Endothelial cell of umbilical vein (primary cell): Measurements from ENCODE around the gene DIDO1. TPM values are rescaled to one million over a fixed set of nuclear protein-coding genes. Genes with fewer than 3 reads are reported as not detected.

ENCODE experiments used
- BruUV-seq: library from RNA; stranded (reverse); fragments of 400-500 nt; replicated peaks from 2 replicates; lab custom pipeline; 2021; lab: Mats Ljungman, UMichigan
- CTCF ChIA-PET: fragments of 300-600, 350-600 bp; sonication (Branson Sonifier 250); formaldehyde crosslinking; loops from one replicate; lab custom pipeline; 2021; ENCODE audit warnings: antibody characterized with exemption, inconsistent platforms; lab: Charles Lee
- POLR2A ChIA-PET: fragments of 300-600, 350-600 bp; sonication (Branson Sonifier 250); formaldehyde crosslinking; loops from one replicate; lab custom pipeline; 2021; ENCODE audit warnings: antibody characterized with exemption, inconsistent platforms; lab: Charles Lee
- DNase-seq: peaks from one replicate; pipeline ENCODE4 v3.0.0-alpha.2; 2011; ENCODE audit warnings: low read depth, low spot score
- FAIRE-seq: peaks from 2 replicates; lab custom pipeline; 2011; peaks lifted over from hg19 to GRCh38; lab: Jason Lieb, UNC
- H2AFZ ChIP-seq: 2 replicates; pipeline ENCODE4 v1.6.0; 2012; ENCODE audit warnings: low read depth, low read length, control low read depth, inconsistent platforms
- H3K27ac ChIP-seq: 2 replicates; pipeline ENCODE4 v1.5.1; 2011; ENCODE audit warnings: low read depth, mild to moderate bottlenecking, control low read depth, low read length, moderate library complexity; ENCODE audit not compliant: insufficient read depth
- H3K27me3 ChIP-seq, 2 experiments: 2 replicates each; pipeline versions ENCODE4 v1.6.0 to v1.6.1; 2011; ENCODE audit warnings: low read length in 2 of 2, mixed read lengths in 1 of 2; ENCODE audit not compliant: control insufficient read depth in 2 of 2, insufficient read depth in 2 of 2
- H3K36me3 ChIP-seq, 2 experiments: 2 replicates in 1 of 2; 3 replicates in 1 of 2; pipeline ENCODE4 v1.5.1; 2011; ENCODE audit warnings: low read length in 2 of 2, mild to moderate bottlenecking in 1 of 2, moderate library complexity in 1 of 2; ENCODE audit not compliant: control insufficient read depth in 2 of 2, insufficient read depth in 2 of 2; ENCODE audit errors: extremely low read depth in 1 of 2
- H3K4me1 ChIP-seq: 3 replicates; pipeline ENCODE4 v1.5.1; 2011; ENCODE audit warnings: mild to moderate bottlenecking, low read length; ENCODE audit not compliant: control insufficient read depth, insufficient read depth; ENCODE audit errors: extremely low read depth
- H3K4me2 ChIP-seq: 2 replicates; pipeline ENCODE4 v1.6.1; 2011; ENCODE audit warnings: low read length, control low read depth, mixed read lengths; ENCODE audit not compliant: insufficient read depth
- H3K4me3 ChIP-seq, 3 experiments: fragments of 200-600 bp in 1 of 3; sonication (generic), shearing (Covaris generic) in 1 of 3; replicated peaks in 1 of 3; 2 replicates each; pipeline ENCODE4 v1.5.1; 2011 to 2016; ENCODE audit warnings: control low read depth in 3 of 3, low read length in 3 of 3, mild to moderate bottlenecking in 2 of 3, inconsistent platforms in 1 of 3, low read depth in 1 of 3, moderate library complexity in 1 of 3; ENCODE audit not compliant: insufficient read depth in 1 of 3
- H3K79me2 ChIP-seq: 2 replicates; pipeline ENCODE4 v1.6.0; 2012; ENCODE audit warnings: low read length, inconsistent platforms; ENCODE audit not compliant: control insufficient read depth, insufficient read depth
- H3K9ac ChIP-seq: replicated peaks from 2 replicates; pipeline ENCODE3; 2011; ENCODE audit warnings: low read length, control low read depth; ENCODE audit not compliant: insufficient read depth; ENCODE audit errors: extremely low read depth
- H3K9me1 ChIP-seq: replicated peaks from 3 replicates; pipeline ENCODE4 v1.6.0; 2011; ENCODE audit warnings: mild to moderate bottlenecking, low read length; ENCODE audit not compliant: control insufficient read depth, insufficient read depth; ENCODE audit errors: extremely low read depth
- H3K9me3 ChIP-seq: replicated peaks from 2 replicates; pipeline ENCODE4 v1.5.1; 2012; ENCODE audit warnings: low read length, inconsistent platforms; ENCODE audit not compliant: control insufficient read depth, insufficient read depth
- H4K20me1 ChIP-seq: replicated peaks from 2 replicates; pipeline ENCODE3; 2011; ENCODE audit warnings: mild to moderate bottlenecking, low read length; ENCODE audit not compliant: control insufficient read depth, insufficient read depth; ENCODE audit errors: extremely low read depth
- EZH2 ChIP-seq: IDR thresholded peaks from 2 replicates; pipeline ENCODE4 v1.6.1; 2012; ENCODE audit warnings: borderline replicate concordance, low read depth, mild to moderate bottlenecking, moderate library complexity, low read length, inconsistent platforms; ENCODE audit not compliant: severe bottlenecking
- FOS ChIP-seq: IDR thresholded peaks from 2 replicates; pipeline ENCODE4 v1.6.1; 2011; ENCODE audit warnings: mild to moderate bottlenecking, low read length, moderate library complexity, borderline replicate concordance; ENCODE audit not compliant: insufficient read depth
- JUN ChIP-seq: IDR thresholded peaks from 2 replicates; pipeline ENCODE4 v1.6.1; 2011; ENCODE audit warnings: borderline replicate concordance, low read depth; ENCODE audit not compliant: insufficient read length, insufficient read depth
- MYC ChIP-seq: IDR thresholded peaks from one replicate; pipeline ENCODE4 v1.6.1; 2011; ENCODE audit warnings: mild to moderate bottlenecking, low read depth, low read length
- dilution Hi-C: fragments of 300-500 bp; cut with MboI; formaldehyde crosslinking; loops from one replicate; pipeline ENCODE4 v1.15.0; 2019; ENCODE audit warnings: low sequenced_read_pairs; ENCODE audit not compliant: extremely low pct_ligation_motif_present
- intact Hi-C: fragments of 100-400 bp; cut with micrococcal nuclease; formaldehyde crosslinking; loops from one replicate; pipeline ENCODE4 v1.10.0; 2022
- polyA plus RNA-seq, 4 experiments: library from polyadenylated mRNA; depleted of rRNA in 3 of 4; stranded (reverse) in 3 of 4; unstranded in 1 of 4; fragments of >200 nt; gene quantifications; 2 replicates each; pipeline versions ENCODE4 v1.2.1 to v1.2.3, GENCODE V29; 2011 to 2012; ENCODE audit warnings: missing spikeins in 1 of 4
- total RNA-seq: library from RNA; stranded (reverse); gene quantifications from 2 replicates; pipeline ENCODE4 v1.2.3, GENCODE V29; 2021
- TF ChIP-seq, protein P1 (sequence below): IDR thresholded peaks from 2 replicates; pipeline ENCODE4 v1.6.1; 2011; ENCODE audit not compliant: insufficient read depth, insufficient read length
- TF ChIP-seq, protein P2 (sequence below), 2 donors: IDR thresholded peaks; 1 replicate in 1 of 2; 2 replicates in 1 of 2; pipeline ENCODE4 v1.5.1; 2011; ENCODE audit warnings: low read length in 2 of 2, mild to moderate bottlenecking in 2 of 2, moderate library complexity in 2 of 2, control low read depth in 1 of 2, inconsistent platforms in 1 of 2, low read depth in 1 of 2; ENCODE audit not compliant: insufficient read depth in 1 of 2; ENCODE audit errors: extremely low read depth in 1 of 2

Gene DIDO1
- total and polyA plus RNA-seq, 2 donors (not counting 3 experiments of a cell fraction or from before 2014, with no cell fraction given), result 22.1 to 51.2 TPM

DNA sequence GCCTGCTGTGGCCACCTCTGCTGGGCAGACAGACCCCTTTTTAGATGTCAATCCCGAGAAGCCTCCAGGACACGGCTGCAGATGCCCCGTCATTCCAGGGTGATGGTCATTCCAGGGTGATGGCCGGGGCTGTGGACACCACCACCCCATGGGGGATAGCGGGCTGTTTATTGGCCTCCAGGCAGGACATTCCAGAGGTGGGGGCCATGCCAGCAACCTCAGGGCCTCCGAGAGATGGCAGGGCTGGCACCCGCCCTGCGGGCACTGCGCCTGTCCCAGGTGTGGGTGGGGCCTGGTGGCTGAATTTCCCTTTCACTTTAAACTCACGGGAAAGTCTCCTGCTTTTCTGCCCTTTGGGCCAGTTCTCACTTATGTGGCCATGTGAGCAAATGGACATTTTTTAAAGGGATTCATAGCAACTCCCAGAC, 94.9 kb downstream of the DIDO1 start:
- no peaks in the 10 kb centered on the region for H3K9me1 ChIP-seq
- no peaks in the 10 kb centered on the region for H3K36me3 ChIP-seq
- H2AFZ ChIP-seq, result no peak overlapping the region
- no peaks in the 10 kb centered on the region for H4K20me1 ChIP-seq
- H3K27ac ChIP-seq, result no peak overlapping the region
- H3K9me3 ChIP-seq, result no peaks in the 10 kb centered on the region
- BruUV-seq, result no TSS peak
- H3K79me2 ChIP-seq, result no peaks in the 10 kb centered on the region
- no peak for TF ChIP-seq EZH2
- no peak for TF ChIP-seq FOS
- no peak for TF ChIP-seq JUN
- no peak for TF ChIP-seq MYC
- TF ChIP-seq, protein P1, sequence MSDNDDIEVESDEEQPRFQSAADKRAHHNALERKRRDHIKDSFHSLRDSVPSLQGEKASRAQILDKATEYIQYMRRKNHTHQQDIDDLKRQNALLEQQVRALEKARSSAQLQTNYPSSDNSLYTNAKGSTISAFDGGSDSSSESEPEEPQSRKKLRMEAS, result no peak
- TF ChIP-seq, protein P2, sequence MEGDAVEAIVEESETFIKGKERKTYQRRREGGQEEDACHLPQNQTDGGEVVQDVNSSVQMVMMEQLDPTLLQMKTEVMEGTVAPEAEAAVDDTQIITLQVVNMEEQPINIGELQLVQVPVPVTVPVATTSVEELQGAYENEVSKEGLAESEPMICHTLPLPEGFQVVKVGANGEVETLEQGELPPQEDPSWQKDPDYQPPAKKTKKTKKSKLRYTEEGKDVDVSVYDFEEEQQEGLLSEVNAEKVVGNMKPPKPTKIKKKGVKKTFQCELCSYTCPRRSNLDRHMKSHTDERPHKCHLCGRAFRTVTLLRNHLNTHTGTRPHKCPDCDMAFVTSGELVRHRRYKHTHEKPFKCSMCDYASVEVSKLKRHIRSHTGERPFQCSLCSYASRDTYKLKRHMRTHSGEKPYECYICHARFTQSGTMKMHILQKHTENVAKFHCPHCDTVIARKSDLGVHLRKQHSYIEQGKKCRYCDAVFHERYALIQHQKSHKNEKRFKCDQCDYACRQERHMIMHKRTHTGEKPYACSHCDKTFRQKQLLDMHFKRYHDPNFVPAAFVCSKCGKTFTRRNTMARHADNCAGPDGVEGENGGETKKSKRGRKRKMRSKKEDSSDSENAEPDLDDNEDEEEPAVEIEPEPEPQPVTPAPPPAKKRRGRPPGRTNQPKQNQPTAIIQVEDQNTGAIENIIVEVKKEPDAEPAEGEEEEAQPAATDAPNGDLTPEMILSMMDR (IDR thresholded peaks at IDR 0.05; ENCODE audit: extremely low read depth in 1 of 2, insufficient read depth in 1 of 2, low read depth in 1 of 2, low read length in 2 of 2), result no peak
- H3K4me1 ChIP-seq, result no peaks in the 10 kb centered on the region
- no peaks in the 10 kb centered on the region for H3K27me3 ChIP-seq
- intact Hi-C loops (no loop called here), dilution Hi-C loops (no loop called here)
- H3K4me3 ChIP-seq, result no peak overlapping the region
- ChIA-PET CTCF (interaction anchor here (2.7 kb wide), 1 partner anchor 9 kb away, joined by 8 read pairs; no protein-coding TSS in a partner anchor), POLR2A (no interaction called here)
- H3K4me2 ChIP-seq, result no peak overlapping the region
- no peak overlapping the region for H3K9ac ChIP-seq
- FAIRE-seq, result no peak
- DNase-seq, result no peak
